ENCODE results near the gene CGNL1.
A peak's percentile ranks its signal among the peaks of the same experiment; 100 is the strongest.

DNA sequence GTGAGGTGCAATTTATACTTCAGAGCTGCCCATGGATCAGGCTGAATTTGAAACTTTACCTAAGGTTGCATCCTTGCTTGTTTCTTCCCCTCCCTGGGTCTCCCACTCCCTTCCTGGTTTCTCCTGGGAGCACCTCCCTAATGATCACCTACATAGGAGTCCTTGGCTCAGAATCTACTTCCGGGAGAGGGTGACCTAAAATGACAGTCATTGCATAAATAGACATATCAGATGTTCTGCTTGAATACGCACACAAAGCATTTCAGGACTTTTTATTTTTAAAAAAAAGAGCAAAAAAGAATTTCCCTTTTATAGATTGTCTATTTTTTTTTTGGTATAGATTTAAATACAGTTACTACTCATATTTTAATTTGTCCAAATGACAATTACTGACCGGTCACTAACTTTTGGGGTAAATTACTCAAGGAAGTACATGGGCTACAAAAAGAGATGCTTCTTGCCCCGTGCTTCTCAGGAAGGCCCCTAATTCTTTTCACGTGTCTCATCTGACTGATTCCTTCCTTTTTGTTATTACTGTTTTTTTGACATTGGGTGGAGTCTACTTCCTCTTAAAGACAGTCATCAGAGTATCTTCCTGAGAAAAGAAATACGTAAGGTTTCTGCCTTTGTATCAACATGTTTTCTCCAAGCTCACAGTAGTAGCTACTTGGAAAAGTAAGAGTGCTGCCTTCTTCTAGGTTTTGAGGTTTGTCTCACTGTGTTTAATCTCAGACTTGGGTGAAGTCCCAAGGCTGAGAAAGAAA is 210.5 kb downstream of the CGNL1 start:
- peak; percentile 5 to 21; a peak in 1 of 4 replicates for TF ChIP-seq BHLHE40 (IDR thresholded peaks at IDR 0.05; ENCODE audit: borderline replicate concordance in 1 of 2, low read depth in 2 of 2, low read length in 1 of 2)
- no peak for TF ChIP-seq CTCF (IDR thresholded peaks at IDR 0.05 in 2 of 3, conservative IDR thresholded peaks at IDR 0.05 in 1 of 3; ENCODE audit: control insufficient read depth in 2 of 3, extremely low read depth in 1 of 3, insufficient read depth in 1 of 3, low read depth in 3 of 3, low read length in 3 of 3)
- TF ChIP-seq FOS (IDR thresholded peaks at IDR 0.05; ENCODE audit: borderline replicate concordance, extremely low read depth, insufficient read length): no peak
- TF ChIP-seq NRF1 (conservative IDR thresholded peaks at IDR 0.05; ENCODE audit: low read depth, low read length): no peak
- TF ChIP-seq USF2 (IDR thresholded peaks at IDR 0.05; ENCODE audit: borderline replicate concordance, low read depth, low read length): no peak
- no peak for TF ChIP-seq ELK1 (IDR thresholded peaks at IDR 0.05; ENCODE audit: low read depth, low read length)
- no peak for TF ChIP-seq CHD1 (IDR thresholded peaks at IDR 0.05; ENCODE audit: low read depth, low read length)
- TF ChIP-seq BACH1 (IDR thresholded peaks at IDR 0.05; ENCODE audit: borderline replicate concordance): no peak
- no peak for TF ChIP-seq CEBPB (IDR thresholded peaks at IDR 0.05; ENCODE audit: borderline replicate concordance in 1 of 2, low read depth in 2 of 2, low read length in 2 of 2)
- no peak for TF ChIP-seq POLR2AphosphoS5 (IDR thresholded peaks at IDR 0.05; ENCODE audit: low read length)
- TF ChIP-seq RBBP5 (conservative IDR thresholded peaks at IDR 0.05): no peak
- no peak for TF ChIP-seq ZSCAN29 (IDR thresholded peaks at IDR 0.05)
- no peak for TF ChIP-seq POLR2A (IDR thresholded peaks at IDR 0.05; ENCODE audit: low read depth, low read length)

Data from GM12878 (cell line).